ENCODE data around the gene HDAC4. TPM values are rescaled to one million over a fixed set of nuclear protein-coding genes. Genes with fewer than 3 reads are reported as not detected.

HDAC4 gene
- total RNA-seq, 1 experiment from 2014 or later, result 61.5 TPM

DNA sequence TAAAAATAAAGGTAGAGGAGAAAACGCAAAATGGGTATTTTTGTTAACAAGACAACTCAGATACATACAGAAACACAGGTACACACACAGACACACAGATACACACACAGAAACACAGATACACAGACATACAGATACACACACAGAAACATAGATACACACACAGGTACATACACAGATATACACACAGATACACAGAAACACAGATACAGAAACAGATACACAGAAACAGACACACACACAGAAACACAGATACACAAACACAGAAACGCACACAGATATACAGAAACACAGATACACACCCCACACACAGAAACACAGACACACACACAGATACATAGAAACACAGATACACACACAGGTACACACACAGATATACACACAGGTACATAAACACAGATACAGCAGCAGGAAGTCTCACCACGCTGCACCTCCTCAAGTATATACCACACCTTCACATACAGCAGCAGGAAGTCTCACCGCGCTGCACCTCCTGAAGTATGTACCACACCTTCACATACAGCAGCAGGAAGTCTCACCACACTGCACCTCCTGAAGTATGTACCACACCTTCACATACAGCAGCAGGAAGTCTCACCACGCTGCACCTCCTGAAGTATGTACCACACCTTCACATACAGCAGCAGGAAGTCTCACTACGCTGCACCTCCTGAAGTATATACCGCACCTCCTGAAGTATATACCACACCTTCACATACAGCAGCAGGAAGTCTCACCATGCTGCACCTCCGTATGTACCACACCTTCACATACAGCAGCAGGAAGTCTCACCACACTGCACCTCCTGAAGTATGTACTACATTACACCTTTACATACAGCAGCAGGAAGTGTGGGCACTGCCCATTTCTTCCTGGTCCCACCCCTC, 250.5 kb downstream of the HDAC4 start:
- Histone ChIP-seq H4K20me1 (ENCODE audit: insufficient read depth) (no peaks in the 10 kb centered on the region; the same call in 1 of the 2 replicates), H3F3A (ENCODE audit: insufficient read depth, low read depth) (no peaks in the 10 kb centered on the region; the same call in 1 of the 2 replicates), H3K4me1 (replicated peaks; ENCODE audit: insufficient read depth) (no peaks in the 10 kb centered on the region), H3K36me3 (ENCODE audit: low read depth) (no peaks in the 10 kb centered on the region), H3K4me2 (no peak overlapping the region), H3K9me2 (ENCODE audit: insufficient read depth) (no peaks in the 10 kb centered on the region), H3K27me3 (ENCODE audit: insufficient read depth, low read depth) (no peaks in the 10 kb centered on the region), H2AFZ (no peak overlapping the region), H3K4me3 (no peak overlapping the region), H3K27ac (no peak overlapping the region), H3K79me2 (ENCODE audit: low read depth) (no peaks in the 10 kb centered on the region), H3K9me3 (ENCODE audit: insufficient read depth, low read depth) (no peaks in the 10 kb centered on the region)
- no peak for TF ChIP-seq EZH2 (IDR thresholded peaks at IDR 0.05; ENCODE audit: low read depth)
- TF ChIP-seq, protein P1, sequence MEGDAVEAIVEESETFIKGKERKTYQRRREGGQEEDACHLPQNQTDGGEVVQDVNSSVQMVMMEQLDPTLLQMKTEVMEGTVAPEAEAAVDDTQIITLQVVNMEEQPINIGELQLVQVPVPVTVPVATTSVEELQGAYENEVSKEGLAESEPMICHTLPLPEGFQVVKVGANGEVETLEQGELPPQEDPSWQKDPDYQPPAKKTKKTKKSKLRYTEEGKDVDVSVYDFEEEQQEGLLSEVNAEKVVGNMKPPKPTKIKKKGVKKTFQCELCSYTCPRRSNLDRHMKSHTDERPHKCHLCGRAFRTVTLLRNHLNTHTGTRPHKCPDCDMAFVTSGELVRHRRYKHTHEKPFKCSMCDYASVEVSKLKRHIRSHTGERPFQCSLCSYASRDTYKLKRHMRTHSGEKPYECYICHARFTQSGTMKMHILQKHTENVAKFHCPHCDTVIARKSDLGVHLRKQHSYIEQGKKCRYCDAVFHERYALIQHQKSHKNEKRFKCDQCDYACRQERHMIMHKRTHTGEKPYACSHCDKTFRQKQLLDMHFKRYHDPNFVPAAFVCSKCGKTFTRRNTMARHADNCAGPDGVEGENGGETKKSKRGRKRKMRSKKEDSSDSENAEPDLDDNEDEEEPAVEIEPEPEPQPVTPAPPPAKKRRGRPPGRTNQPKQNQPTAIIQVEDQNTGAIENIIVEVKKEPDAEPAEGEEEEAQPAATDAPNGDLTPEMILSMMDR (conservative IDR thresholded peaks at IDR 0.05), result no peak
- intact Hi-C loops (cut with micrococcal nuclease; ENCODE audit: unreplicated experiment), result no loop called here
- ChIA-PET CTCF (no interaction called here), POLR2A (ENCODE audit: unreplicated experiment) (no interaction called here)
- DNase-seq, result peak in 1 of 2 experiments; percentile 12
- no TSS peak for BruUV-seq (replicated peaks)

DNA sequence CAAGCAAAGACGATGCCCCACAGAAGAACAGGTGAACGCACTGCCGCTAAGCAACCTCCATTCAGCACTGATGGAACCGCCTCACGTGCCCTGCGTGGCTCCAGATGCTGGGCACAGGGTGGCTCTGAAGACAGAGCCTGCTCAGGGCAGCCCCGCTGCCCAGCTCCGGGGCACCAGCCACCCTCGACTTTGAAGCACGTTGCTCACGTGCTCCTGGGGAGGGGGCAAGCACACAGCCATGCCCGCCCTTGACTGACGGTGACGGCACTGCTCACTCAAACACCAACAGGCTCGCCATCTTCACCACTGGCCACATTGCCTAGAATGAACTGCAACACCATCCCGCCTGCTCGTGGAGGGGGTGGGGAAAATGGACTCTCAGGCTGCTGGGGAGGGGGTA, 251.3 kb downstream of the HDAC4 start:
- Histone ChIP-seq H4K20me1 (ENCODE audit: insufficient read depth) (no peaks in the 10 kb centered on the region; the same call in 1 of the 2 replicates), H3K27ac (no peak overlapping the region), H3K36me3 (ENCODE audit: low read depth) (no peaks in the 10 kb centered on the region), H3K79me2 (ENCODE audit: low read depth) (no peaks in the 10 kb centered on the region), H3K4me2 (no peak overlapping the region), H3K9me2 (ENCODE audit: insufficient read depth) (no peaks in the 10 kb centered on the region), H3K27me3 (ENCODE audit: insufficient read depth, low read depth) (no peaks in the 10 kb centered on the region), H2AFZ (no peak overlapping the region), H3K4me1 (replicated peaks; ENCODE audit: insufficient read depth) (no peaks in the 10 kb centered on the region), H3K9me3 (ENCODE audit: insufficient read depth, low read depth) (no peaks in the 10 kb centered on the region), H3F3A (ENCODE audit: insufficient read depth, low read depth) (no peaks in the 10 kb centered on the region; the same call in 1 of the 2 replicates), H3K4me3 (no peak overlapping the region)
- DNase-seq, result no peak
- intact Hi-C loops (cut with micrococcal nuclease; ENCODE audit: unreplicated experiment), result no loop called here
- TF ChIP-seq, protein P1 (conservative IDR thresholded peaks at IDR 0.05), result no peak
- no peak for TF ChIP-seq EZH2 (IDR thresholded peaks at IDR 0.05; ENCODE audit: low read depth)
- ChIA-PET CTCF (no interaction called here), POLR2A (ENCODE audit: unreplicated experiment) (no interaction called here)
- no TSS peak for BruUV-seq (replicated peaks)

DNA sequence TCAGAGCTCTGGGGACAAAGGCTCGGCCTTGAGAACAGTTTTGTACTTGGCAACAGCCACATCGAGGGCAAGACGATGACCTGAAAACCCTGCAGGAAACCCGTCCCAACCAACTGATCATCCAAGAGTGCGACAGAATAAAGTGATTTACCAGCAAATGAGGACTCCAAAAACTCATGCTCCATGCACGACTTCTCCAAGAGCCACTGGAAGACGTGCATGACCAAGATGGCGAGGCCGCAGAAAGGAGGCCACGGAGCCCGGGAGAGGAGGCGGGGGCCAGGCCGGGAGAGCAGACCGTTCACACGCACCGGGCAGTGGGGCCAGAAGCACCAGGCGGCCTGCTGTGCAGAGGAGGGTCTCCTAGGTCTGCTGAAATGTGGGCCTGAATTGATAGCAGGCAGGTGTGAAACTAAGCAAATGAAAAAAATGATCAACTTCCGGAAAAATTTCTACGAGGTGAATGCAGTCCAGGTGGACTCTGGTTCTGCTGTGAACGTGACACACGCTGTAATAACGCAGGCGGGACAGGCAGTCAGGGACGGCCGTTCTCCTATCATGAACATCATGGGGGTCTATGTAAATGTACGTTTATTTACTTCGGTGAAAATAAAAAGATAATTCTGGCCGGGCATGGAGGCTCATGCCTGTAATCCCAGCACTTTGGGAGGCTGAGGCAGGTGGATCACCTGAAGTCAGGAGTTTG, 252.2 kb downstream of the HDAC4 start:
- intact Hi-C loops (cut with micrococcal nuclease; ENCODE audit: unreplicated experiment), result no loop called here
- no peaks in the 10 kb centered on the region; the same call in 1 of the 2 replicates for H3F3A ChIP-seq (ENCODE audit: insufficient read depth, low read depth)
- H3K27ac ChIP-seq, result no peak overlapping the region
- H3K36me3 ChIP-seq (ENCODE audit: low read depth), result no peaks in the 10 kb centered on the region
- H3K9me2 ChIP-seq (ENCODE audit: insufficient read depth), result no peaks in the 10 kb centered on the region
- no peaks in the 10 kb centered on the region for H3K4me1 ChIP-seq (replicated peaks; ENCODE audit: insufficient read depth)
- H4K20me1 ChIP-seq (ENCODE audit: insufficient read depth), result no peaks in the 10 kb centered on the region; the same call in 1 of the 2 replicates
- no peak overlapping the region for H3K4me2 ChIP-seq
- no TSS peak for BruUV-seq (replicated peaks)
- H2AFZ ChIP-seq, result no peak overlapping the region
- no peaks in the 10 kb centered on the region for H3K27me3 ChIP-seq (ENCODE audit: insufficient read depth, low read depth)
- H3K79me2 ChIP-seq (ENCODE audit: low read depth), result no peaks in the 10 kb centered on the region
- H3K9me3 ChIP-seq (ENCODE audit: insufficient read depth, low read depth), result no peaks in the 10 kb centered on the region
- POLR2A ChIA-PET (ENCODE audit: unreplicated experiment), result no interaction called here
- H3K4me3 ChIP-seq, result no peak overlapping the region
- DNase-seq, result no peak
- CTCF ChIA-PET, result no interaction called here
- no peak for TF ChIP-seq EZH2 (IDR thresholded peaks at IDR 0.05; ENCODE audit: low read depth)
- TF ChIP-seq, protein P1 (conservative IDR thresholded peaks at IDR 0.05), result no peak
